ENCODE results near the gene KYNU.
A peak's percentile ranks its signal among the peaks of the same experiment; 100 is the strongest.
"Not testable (repeated sequence)": the region's sequence is repeated elsewhere in the genome, so short reads cannot be mapped to it uniquely, and the experiment has no call there.

Gene KYNU

GRCh38 chr2:143034292-143035074, 157.0 kb downstream of the KYNU start:
- peak; percentile 46 to 89 (median 69) for DNase-seq

- DNase-seq, result no peak
Observed at GRCh38 chr2:143051465-143051864, 174.0 kb downstream of the KYNU start.

DNA sequence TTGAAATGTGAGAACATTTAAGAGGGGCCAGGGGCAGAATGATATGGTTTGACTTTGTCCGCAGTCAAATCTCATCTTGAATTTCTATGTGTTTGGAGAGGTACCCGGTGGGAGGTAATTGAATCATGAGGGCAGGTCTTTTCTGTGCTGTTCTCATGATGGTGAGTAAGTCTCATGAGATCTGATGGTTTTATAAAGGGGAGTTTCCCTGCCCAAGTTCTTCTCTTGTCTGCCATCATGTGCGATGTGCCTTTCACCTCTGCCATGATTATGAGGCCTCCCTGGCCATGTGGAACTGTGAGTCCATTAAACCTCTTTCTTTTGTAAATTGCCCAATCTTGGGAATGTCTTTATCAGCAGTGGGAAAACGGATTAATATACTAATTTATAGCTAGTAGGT, 176.0 kb downstream of the KYNU start:
- not testable (repeated sequence) for DNase-seq

- DNase-seq, result no peak
Observed at GRCh38 chr2:143056550-143056949, 179.1 kb downstream of the KYNU start.

- DNase-seq, result no peak
Observed at GRCh38 chr2:143058851-143059250, 181.4 kb downstream of the KYNU start.

- no peak for DNase-seq
Observed at GRCh38 chr2:143063612-143064200, 186.2 kb downstream of the KYNU start.

DNA sequence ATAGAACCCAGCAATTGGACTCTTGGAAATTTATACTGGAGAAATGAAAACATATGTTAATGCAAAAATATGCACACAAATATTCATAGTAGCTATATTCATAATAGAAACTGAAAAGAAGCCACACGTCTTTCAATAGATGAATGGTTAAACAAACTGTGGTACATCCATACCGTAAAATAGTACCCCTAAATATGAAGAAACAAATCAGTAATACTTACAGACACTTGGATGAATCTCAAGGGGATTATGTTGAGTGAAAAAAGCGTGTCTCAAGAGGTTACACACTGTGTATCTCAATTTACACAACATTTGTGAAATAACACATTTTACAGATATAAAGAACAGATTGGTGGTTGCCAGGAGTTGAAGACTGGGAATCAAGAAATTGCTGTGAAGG, 190.6 kb downstream of the KYNU start:
- no peak for DNase-seq

DNA sequence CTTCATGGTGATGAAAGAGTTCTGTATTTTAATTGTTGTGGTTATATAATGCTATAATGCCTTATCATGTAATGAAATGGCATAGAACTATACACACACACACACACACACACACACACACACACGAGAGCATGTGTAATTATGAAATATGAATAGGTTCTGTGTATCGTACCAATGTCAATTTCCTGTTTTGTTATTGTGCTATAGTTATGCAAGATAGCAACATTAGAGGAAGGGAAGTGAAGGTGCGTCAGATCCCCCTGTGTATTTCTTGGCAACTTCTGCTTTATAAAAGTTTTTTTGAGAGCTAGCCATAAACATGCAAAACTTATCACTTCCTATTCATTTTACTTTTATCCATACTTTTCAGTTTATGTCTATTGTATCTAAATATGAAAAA, 191.0 kb downstream of the KYNU start:
- DNase-seq, result no peak

DNA sequence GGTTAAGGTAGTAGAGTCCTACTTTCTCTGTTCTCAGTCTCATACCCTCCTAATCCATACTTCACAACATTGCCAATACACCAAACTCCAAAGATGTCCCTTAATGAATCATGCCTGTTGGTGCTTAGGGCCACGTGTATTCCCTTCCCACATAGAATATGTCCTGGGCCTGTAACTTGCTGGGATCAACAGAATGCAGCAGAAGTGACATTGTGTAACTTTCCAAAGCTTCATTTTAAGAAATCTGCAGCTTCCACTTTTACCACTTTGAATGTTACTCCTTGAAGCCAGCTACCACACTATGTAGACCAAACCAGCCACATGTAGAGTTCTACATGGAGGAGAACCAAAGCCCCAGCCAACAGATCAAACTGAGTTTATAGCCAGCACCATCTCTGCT, 193.2 kb downstream of the KYNU start:
- DNase-seq, result no peak

- no peak for DNase-seq
Observed at GRCh38 chr2:143071185-143071876, 193.9 kb downstream of the KYNU start.

DNA sequence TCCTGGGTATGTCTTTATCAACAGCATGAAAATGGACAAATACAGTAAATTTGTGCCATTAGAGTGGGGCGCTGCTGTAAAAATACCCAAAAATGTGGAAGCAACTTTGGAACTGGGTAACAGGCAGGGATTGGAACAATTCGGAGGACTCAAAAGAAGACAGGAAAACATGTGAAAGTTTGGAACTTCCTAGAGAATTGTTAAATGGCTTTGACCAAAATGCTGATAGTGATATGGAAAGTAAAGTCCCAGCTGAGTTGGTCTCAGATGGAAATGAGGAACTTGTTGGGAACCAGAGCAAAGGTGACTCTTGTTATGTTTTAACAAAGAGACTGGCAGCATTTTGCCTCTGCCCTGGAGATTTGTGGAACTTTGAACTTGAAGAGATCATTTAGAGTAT, 197.4 kb downstream of the KYNU start:
- DNase-seq, result not testable (repeated sequence)

DNA sequence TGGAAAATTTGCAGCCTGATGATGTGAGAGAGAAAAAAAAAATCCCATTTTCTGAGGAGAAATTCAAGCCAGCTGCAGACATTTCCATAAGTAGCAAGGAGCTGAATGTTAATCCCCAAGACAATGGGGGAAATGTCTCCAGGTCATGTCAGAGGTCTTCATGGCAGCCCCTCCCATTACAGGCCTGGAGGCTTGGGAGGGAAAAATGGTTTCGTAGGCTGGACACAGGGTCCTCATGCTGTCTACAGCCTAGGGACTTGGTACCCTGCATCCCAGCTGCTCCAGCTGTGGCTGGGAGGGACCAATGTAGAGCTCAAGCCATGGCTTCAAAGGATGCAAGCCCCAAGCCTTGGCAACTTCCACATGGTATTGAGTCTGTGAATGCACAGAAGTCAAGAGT, 198.2 kb downstream of the KYNU start:
- no peak for DNase-seq

DNA sequence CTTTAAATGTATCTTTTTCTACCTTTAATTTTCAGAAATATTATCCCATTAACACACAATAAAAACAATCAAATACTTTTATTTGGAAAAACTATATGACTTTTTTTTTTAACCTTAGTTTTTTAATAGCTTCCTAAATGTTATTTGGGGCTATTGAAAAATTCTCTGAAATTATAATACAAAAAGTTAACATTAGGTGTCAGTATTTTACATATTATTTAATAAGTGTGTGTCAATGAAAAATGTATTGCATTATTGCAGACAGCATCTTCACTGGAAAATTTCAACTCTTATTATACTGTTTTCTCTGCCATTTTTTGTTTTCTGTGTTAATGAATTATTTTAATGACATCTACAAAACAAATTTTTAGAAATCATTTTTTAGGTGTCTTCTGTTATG, 200.6 kb downstream of the KYNU start:
- DNase-seq, result no peak

DNA sequence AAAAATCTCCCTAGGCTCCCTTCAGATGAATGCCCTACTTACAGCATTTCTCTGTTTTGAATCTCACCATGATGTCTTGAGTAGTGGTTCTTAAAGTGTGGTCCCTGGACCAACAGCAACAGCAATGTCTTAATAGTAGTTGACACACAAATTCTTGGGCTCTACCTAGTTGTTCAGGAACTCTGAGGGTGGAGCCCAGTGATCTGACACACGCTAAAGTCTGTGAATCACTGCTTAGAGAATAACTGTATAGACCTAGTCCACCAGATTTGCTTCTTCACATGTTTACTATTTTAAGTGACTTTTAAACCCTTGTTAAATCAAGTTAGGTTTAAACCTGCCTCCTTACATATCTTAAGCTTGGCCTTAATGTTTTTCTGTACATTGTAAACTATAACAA, 204.2 kb downstream of the KYNU start:
- no peak for DNase-seq

- DNase-seq, result no peak
Observed at GRCh38 chr2:143083636-143084035, 206.2 kb downstream of the KYNU start.

- DNase-seq, result no peak
Observed at GRCh38 chr2:143084462-143084861, 207.0 kb downstream of the KYNU start.

- no peak for DNase-seq
Observed at GRCh38 chr2:143085125-143085784, 207.8 kb downstream of the KYNU start.

DNA sequence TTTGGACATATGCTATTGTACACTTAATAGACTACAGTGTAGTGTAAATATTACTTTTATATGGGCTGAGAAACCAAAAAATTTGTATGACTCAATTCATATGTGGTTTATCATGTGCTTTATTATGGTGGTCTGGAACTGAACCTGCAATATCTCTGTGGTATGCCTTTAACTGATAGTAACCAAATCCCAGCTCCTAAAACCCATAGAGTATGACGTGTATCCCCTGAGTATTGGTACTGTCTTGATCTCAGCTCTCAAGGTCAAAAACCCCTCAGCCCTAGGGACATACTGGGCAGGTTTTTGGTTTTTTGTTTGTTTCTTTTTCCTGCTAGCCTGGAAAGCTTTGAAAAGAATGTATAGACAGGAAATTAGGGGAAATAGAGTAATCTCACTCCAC, 209.6 kb downstream of the KYNU start:
- DNase-seq, result no peak

GRCh38 chr2:143088388-143088787, 210.9 kb downstream of the KYNU start:
- DNase-seq, result no peak

DNA sequence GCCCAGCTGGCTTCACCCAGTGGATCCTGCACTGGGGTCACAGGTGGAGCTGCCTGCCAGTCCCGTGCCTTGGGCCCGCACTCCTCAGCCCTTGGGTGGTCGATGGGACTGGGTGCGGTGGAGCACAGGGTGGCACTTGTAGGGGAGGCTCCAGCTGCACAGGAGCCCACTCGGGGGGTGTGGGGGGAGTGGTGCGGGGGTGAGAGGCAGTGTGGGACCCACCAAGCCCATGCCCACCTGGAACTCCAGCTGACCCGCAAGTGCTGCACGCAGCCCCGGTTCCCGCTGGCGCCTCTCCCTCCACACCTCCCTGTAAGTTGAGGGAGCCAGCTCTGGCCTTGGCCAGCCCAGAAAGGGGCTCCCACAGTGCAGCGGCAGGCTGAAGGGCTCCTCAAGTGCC, 212.1 kb downstream of the KYNU start:
- not testable (repeated sequence) for DNase-seq
